ENCODE measurements around the gene TM4SF18.

TM4SF18 gene

DNA sequence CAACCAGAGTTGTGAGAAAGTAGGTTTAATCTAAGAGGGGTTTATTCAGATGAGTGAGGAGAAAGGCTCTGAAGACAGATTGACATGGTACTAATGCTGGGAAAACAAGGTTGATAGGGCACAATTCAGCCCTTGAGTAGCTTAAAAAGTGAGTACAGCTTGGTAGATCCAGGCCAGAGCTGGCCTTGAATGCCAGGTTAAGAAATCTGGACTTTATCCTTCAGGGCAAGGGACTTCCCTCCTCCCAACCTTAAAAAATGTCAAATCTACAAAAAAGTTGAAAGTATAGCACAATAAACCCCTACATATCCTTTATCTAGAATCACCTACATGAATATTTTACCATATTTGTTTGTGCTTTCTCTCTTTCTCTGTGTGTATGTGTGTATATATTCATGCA, 7.9 kb downstream of the TM4SF18 start:
- no peak for DNase-seq

DNA sequence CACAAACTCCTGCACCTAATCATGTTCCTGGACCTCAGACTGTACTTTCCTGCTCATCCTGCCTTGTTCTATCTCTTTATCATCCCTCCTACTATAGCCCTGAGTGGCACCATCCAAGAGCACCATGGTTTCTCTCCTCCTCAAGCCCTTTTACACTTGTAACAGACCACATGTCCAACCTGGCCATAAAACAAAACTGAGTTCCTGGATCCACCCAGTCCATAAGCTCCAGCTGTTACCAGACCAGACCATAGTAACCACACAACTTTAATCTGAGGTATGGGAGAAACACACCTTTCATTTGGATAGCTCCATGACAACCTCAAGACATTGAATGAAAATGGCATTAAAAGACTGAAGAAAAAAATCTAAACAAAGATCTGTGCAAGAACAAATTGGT, 9.1 kb downstream of the TM4SF18 start:
- no peak for DNase-seq

DNA sequence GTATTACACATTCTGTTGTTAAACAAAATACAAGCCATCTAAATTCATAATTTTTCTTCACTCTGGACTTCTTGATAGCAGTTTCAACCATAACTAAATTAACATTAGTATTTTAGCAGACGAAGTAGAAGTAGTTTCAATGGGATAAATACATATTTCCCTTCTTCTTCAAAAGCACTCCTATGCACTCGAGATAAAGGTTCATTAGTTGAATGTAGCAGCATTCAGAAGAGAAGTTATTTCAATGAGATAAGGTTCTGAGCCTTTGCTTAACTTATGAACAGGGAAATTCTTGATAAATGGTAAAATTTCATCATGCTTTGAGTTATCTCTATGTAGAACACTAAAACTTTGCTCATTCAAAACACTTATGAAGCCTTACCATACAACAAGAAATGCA, 11.8 kb downstream of the TM4SF18 start:
- DNase-seq: no peak

DNA sequence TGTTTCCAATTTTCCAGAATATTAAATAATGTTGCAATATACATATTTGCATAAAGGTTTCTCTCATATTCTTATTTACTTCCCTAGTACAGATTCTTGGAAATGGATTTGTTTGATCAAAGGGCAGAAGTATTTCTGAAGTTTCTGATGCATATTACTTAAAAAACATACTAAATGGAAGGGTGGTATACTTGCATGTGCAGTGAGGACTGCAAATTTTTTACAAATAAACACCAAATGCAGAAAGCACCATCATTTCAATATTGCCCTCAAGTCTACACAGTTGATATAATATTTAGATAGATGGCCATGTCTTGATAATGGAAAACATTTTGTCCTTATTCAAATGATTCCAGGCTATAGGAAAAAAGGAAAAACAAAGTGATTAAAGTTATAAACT, 12.3 kb downstream of the TM4SF18 start:
- DNase-seq: no peak

DNA sequence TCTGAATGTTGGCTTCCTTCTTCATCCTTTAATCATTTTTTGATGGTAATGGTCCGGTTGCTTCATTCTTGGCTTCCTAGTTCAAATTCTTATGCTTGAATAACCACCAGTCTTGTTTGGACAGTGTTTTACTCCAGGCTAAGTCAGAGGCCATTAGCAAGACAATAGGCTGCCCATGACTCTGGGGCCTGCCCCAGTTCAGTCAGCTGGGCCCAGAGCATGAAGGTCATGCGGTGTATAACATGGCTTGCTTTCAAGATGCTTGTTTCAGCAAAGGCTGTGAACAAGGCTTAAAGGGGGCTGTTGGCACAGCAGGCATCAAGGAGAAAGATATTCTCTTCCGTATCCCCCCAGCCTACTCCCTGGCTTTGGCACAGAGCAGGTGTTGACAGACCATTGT, 13.7 kb downstream of the TM4SF18 start:
- DNase-seq: no peak

DNA sequence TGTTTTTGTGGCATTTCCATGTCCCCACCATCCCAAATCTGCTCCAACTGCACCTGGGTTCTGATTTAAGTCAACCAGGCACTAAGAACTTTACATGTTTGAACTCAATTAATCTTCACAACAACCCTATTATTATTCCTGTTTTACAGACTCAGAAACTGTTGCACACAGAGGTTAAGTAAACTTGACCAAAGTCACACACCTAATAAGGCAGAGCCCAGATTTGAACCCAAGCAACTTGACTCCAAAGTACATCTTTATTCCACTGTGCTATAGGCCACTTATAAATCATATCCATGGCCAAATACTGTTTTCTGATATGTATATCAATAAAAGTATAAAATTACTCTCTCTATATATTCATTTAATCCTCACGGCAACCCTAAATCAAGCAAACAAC, 16.4 kb downstream of the TM4SF18 start:
- DNase-seq: no peak

DNA sequence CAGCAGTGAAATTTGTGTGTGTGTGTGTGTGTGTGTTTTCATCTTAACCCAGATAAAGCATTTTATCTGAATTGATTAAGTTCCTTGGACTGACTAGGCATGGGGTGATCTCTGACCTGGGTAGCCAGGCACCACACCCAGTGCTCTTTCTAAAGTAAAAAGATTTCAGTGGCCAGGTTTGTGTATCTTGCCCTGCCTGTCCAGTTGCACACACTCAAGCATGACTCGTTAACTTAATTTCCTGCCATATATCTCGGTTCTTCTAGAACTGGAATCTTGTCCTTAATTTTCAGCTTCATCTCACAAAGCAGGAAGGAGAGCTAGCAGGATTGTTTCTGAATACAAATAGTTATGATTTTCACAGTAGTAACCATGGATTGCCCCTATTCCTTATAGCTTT, 17.0 kb downstream of the TM4SF18 start:
- no peak for DNase-seq

DNA sequence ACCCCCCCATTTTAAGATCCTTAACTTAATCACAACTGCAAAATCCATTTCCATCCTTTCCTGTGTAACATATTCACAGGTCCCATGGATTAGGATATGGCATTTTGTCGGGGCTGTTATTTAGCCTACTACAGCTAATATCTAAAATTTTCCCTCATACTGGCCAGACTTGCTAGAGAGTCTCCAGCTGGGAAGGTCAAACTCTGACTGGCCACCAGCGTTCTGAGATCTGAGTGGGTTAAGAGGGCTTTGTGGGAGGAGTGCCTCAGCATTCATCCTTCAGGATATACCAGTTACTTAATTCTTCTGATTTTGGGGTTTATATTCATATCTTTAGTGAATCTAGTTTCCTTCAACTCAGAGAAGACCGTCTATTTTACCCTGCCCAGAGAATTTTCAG, 17.7 kb downstream of the TM4SF18 start:
- no peak for DNase-seq

DNA sequence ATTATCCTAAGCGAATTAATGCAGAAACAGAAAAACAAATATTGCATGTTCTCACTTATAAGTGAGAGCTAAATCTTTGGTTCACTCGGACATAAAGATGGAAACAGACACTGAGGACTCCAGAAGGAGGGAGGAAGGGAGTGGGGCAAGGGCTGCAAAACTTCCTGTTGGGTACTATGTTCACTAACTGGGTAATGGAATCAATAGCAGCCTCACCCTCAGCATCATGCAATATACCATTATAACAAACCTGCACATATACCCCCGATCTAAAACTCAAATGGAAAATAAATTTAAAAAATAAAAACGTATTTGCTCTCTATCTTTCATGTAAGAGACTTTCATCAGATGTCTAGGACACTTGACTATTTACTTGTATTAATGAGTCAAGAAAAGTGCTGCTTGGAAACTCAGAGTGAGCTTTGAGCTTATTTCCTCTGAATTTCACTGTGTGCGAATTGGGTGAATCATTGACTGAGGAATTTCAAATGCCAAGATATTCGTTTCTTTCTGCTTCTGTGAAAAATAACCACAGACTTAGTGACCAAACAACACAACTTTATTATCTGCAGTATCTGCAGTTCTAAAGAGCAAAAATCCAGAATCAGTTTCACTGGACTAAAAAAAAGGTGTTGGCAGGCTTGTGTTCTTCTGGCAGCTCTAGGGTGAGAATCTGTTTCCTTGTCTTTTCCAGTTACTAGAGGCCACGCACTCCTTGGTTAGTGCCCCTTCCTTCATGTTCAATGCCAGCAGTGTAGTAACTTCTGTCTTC, 18.4 kb downstream of the TM4SF18 start:
- no peak for DNase-seq

DNA sequence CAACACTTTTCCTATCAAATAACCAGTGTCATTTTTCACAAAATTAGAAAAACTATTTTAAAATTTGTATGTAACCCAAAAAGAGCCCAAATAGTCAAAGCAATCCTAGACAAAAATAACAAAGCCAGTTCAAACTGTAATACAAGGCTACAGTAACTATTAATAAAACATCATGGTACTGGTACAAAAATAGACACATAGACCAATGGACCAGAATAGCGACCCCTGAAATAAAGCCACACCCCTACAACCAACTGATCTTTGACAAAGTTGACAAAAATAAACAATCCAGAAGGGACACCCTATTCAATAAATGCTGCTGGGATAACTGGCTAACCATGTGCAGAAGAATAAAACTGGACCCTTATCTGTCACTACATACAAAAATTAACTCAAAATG, 19.9 kb downstream of the TM4SF18 start:
- DNase-seq: no peak

DNA sequence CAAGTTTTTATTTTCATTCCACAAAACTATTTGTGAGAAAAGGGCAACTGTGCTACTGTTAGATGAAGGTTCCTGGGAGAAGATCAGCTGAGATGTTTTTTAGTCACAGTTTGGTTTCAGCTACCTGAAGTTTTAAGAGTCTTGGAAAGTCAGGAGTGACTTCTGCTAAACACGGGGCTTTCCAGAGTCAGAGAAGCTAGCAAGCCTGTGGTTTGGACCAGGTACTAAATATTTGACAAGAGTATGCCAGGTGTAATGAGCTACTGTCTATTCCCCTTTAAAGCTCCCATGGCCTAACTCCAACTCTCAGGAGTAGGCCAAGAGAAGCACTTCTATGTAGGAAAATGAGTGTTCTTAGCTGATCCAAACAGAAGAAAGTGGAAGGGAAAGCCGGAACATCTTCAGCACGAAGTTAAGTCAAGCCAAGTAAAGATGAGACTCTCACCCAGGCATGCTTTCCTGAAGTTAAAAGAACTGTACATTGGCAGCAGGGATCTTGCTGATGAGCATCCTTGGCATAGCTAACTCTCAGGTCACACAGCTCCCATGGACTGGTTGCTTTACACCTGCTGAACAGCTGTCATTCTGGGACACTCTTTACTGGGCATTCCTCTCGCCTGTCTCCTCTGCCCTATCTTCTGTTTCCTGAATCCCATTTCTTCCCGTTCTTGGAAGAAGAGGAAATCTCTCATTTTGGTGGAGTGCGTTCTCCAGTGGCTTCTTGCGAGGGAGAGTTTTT, 22.5 kb downstream of the TM4SF18 start:
- no peak for DNase-seq

DNA sequence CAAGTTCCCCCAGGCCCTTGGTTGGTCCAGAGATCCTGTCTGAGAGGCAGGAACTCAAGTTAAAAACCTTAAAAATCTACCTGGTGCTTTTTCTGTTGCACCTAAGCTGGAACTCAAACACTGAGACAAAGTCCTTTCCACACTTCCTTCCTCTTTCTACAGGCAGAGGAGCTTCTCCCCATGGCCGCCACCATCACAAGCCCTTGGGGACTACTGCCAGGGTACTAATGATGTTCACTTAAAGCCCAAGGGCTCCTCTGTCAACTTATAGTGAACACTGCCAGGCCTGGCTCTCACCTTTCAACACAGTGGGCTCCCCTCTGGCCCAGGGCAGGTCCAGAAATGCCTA, 26.0 kb downstream of the TM4SF18 start:
- DNase-seq: no peak

DNA sequence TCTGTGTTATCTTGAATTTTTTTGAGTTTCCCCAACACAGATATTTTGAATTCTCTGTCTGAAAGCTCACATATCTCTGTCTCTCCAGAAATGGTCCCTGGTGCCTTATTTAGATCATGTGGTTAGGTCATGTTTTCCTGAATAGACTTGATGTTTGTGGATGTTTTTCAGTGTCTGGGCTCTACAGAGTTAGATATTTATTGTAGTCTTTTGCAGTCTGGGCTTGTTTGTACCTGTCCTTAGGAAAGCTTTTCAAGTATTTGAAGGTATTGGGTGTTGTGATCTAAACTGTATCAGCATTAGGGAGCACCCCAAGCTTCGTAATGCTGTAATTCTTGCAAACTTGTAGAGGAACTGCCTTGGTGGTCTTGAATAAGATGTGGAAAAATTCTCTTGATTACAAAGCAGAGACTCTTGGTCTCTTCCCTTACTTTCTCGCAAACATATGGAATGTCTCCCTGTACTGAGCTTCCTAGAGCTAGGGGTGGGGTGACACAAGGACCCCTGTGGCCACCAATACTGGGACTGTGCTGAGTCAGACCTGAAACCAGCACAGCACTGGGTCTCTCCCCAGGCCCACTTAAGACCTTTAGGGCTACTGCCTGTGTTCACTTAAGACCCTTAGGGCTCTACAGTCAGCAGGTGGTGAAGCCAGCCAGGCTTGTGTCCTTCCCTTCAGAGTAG, 26.5 kb downstream of the TM4SF18 start:
- no peak for DNase-seq

DNA sequence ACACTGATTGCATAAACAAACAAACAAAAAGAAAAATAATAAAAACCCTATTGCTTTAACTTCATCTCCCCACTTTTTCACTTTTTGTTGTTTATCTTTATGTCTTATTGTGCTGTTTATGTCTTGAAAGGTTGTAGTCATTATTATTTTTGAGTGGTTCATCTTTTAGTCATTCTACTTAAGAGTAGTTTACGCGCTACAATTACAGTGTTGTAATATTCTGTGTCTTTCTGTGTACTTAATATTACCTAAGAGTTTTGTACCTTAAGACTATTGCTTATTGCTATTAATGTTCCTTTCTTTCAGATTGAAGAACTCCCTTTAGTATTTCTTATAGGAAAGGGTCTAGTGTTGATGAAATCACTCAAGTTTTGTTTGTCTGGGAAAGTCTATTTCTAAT, 28.1 kb downstream of the TM4SF18 start:
- no peak for DNase-seq

DNA sequence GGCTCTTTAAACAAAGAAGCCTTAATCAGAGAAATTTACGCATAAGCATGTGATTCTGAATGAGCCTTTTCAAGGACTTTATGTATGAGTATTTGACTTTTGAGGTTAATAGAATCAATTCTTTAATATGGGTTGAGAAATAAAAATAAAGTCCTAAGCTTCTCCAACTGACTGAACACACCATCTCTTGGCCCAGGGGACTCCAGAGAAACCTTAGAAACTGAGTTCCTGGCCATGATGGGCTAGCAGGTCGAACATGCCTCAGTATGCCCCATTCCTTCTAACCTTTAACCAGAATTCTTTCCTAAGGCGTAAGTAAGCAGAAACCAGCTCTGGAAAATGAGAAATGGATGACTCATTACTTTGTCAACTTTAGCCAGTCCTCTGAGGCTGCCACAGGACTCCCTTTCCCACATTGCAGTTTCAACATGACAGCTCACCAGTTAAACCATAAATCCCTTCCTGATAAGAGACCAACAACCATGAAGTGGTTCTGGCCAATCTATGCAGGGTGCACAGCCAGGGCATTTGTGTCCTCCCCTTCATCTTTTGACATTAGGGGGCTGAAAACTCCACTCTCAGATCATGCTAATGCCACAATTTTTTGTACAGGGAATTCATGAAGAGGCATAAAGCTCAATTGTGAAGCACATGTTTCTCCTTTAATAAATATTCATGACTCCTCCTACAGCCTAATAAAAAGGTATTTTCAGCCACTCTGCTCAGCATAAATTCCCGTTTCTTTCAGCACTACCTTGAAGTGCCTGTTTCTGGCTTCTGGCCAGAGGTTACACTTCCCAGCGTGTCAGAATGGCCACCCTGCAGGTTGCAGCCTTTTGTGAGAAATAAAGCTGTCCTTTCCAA, 33.3 kb downstream of the TM4SF18 start:
- DNase-seq: peak; percentile 77

DNA sequence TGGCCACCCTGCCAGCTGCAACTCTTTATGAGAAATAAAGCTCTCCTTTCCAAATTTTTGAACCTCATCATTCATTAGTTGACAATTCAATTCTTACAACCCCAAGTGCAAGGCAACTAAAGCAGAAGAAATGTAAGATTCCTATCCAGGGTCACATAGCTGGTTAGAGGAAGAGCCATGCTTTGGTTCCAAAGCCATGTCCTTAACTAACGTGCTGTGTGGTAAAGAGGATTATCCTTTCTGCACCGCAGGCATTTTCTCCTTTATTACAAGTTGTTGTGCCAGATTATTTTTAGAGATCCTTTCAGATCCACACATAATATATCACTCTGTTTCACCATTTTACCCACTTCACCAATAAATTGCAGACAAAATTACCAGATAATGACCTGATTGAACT, 36.5 kb downstream of the TM4SF18 start:
- DNase-seq: no peak

DNA sequence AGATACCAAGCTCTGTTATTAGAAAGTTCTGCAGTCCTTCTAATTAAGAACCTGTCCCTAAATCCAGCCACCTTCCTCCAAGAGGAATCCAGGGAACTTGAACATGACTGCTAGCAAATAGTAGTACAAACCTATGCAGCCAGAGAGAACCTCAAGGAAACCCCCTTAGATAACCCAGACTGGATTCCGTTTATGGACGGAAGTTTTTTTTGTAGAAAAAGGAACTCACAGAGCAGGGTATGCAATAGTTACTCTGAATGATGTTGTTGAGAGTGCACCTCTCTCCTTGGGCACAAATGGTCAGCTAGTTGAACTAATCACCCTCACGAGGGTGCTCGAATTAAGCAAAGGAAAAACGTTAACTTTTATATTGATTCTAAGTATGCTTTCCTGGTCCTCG, 40.8 kb downstream of the TM4SF18 start:
- no peak for DNase-seq

DNA sequence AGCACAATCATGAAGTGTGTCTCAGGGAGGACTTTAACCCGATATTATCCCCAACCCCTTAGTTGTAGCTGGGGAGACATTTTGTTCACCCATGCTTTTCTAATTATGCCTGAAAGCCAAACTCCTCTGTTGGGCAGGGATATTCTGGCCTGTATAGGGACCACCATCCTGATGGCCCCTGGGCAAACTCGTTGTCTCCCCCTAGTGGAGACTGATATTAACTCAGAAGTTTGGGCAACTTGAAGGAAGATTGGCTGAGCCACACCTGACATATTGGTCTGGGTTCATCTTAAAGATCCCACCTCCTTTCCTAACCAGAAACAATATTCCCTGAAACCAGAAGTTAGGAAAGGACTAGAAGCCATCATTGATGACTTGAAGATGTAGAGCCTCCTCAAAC, 42.3 kb downstream of the TM4SF18 start:
- DNase-seq: no peak

DNA sequence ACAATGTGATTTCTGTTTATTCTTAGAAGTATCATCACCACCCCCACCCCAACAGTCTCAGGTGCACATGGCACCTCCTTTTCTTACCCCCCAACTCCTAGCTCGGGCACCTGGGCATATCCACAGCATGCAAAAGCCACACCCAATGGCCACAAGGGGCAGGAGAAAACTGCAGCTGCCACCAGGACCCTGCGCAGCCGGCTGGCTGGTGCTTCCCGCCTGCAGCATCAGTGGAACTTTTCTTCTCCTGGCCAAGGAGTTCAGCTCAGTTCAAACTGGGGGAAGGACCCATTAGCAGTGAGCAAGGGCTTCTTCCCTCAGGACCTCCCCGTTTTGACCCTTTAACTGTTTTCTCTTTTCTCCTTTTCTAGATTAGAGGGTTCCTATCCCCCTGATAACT, 44.8 kb downstream of the TM4SF18 start:
- DNase-seq: no peak

DNA sequence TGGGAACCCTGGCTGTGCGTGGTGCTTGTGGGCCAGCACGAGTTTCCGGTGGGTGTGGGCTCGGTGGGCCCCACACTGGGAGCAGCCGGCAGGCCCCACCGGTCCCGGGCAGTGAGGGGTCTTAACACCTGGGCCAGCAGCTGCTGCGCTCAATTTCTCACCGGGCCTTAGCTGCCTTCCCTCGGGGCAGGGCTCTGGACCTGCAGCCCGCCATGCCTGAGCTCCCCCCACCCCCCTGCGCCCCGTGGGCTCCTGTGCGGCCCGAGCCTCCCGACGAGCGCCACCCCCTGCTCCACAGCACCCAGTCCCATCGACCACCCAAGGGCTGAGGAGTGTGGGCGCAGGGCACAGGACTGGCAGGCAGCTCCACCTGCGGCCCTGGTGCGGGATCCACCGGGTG, 49.4 kb downstream of the TM4SF18 start:
- DNase-seq: no peak

DNA sequence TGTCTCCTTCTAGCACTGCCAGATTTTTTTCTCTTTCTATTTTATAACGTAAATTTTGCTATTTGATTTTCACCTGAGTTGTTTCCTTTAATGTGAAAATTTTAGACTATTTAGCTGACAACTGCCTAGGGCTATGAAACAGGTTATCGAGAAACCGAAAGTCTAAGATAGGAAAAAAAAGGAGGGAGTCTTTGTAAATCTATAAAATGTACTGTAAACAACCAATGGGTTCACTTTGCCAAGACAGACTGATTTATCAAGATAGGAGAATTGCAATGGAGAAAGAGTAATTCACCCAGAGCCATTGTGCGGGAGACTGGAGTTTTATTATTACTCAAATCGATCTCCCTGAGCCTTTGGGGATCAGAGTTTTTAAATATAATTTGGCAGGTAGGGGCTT, 50.0 kb downstream of the TM4SF18 start:
- no peak for DNase-seq

DNA sequence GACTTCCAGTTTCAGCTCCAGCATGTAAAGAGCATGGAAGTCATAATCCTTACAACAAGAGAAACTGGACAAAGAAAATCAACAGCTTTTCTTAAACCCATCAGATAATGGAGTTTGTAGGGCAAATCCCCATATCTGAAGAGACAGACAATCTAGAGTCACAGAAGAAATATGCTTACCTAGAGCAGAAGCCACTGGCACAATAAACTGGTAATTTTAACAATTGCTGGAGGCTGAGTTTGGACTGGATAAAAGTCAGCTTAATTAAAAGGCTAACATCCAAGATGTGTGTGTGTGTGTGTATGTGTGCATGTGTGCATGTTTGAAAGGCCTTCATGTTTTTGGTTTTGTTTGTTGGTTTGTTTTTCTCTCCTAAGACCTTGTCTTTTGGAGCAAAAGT, 50.6 kb downstream of the TM4SF18 start:
- DNase-seq: no peak

DNA sequence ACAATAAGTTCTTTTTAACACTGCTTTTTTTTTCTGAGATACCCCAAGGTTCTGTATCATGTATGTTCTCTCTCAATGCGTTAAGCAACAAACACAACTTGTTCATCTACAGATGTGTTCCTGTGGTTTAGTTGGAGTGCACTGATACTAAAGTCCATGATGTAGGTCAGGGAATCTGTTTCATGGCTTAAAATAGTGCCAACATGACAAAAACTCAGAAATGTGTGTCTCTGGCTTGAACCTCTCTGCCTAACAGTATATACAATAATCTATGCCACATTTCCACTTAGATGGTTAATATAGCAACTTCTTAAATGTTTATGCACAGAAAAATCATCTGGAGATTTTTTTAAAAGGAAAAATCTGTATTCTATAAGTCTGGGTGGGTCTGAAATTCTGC, 51.1 kb downstream of the TM4SF18 start:
- DNase-seq: no peak

Data from amniotic stem cell (primary cell).